NCI-H1092 treated with DMSO at 0.1 percent for 48 hours (cell line): ENCODE results near the gene TBC1D9B.

ENCODE experiments used
- DNase-seq: peaks from one replicate; lab custom pipeline; 2025; lab: John Stamatoyannopoulos, UW

TBC1D9B gene

GRCh38 chr5:179906795-179907555 is 722 bp downstream of the TBC1D9B start:
- DNase-seq: no peak

- no peak for DNase-seq
Measured at GRCh38 chr5:179906294-179906794, 1.4 kb downstream of the TBC1D9B start.

- no peak for DNase-seq
Measured at GRCh38 chr5:179905161-179905560, 2.5 kb downstream of the TBC1D9B start.

- DNase-seq: no peak
Measured at GRCh38 chr5:179904463-179905160, 3.1 kb downstream of the TBC1D9B start.

GRCh38 chr5:179902763-179903158 is 4.9 kb downstream of the TBC1D9B start:
- DNase-seq: no peak

- DNase-seq: no peak
Measured at GRCh38 chr5:179901915-179902762, 5.6 kb downstream of the TBC1D9B start.

- DNase-seq: no peak
Measured at GRCh38 chr5:179901462-179901861, 6.2 kb downstream of the TBC1D9B start.

GRCh38 chr5:179900711-179901110 is 7.0 kb downstream of the TBC1D9B start:
- DNase-seq: no peak

- no peak for DNase-seq
Measured at GRCh38 chr5:179900206-179900605, 7.5 kb downstream of the TBC1D9B start.

- DNase-seq: no peak
Measured at GRCh38 chr5:179895861-179896260, 11.8 kb downstream of the TBC1D9B start.

- DNase-seq: no peak
Measured at GRCh38 chr5:179893958-179894895, 13.5 kb downstream of the TBC1D9B start.

GRCh38 chr5:179893076-179893957 is 14.4 kb downstream of the TBC1D9B start:
- DNase-seq: no peak

GRCh38 chr5:179892255-179892654 is 15.4 kb downstream of the TBC1D9B start:
- no peak for DNase-seq

- DNase-seq: no peak
Measured at GRCh38 chr5:179890751-179891682, 16.7 kb downstream of the TBC1D9B start.

GRCh38 chr5:179889885-179890284 is 17.8 kb downstream of the TBC1D9B start:
- DNase-seq: no peak

GRCh38 chr5:179887802-179888201 is 19.9 kb downstream of the TBC1D9B start:
- DNase-seq: no peak

- DNase-seq: no peak
Measured at GRCh38 chr5:179887095-179887494, 20.6 kb downstream of the TBC1D9B start.

GRCh38 chr5:179886190-179886911 is 21.3 kb downstream of the TBC1D9B start:
- no peak for DNase-seq
